Measurements from ENCODE around the gene PTGFRN.

Gene PTGFRN

DNA sequence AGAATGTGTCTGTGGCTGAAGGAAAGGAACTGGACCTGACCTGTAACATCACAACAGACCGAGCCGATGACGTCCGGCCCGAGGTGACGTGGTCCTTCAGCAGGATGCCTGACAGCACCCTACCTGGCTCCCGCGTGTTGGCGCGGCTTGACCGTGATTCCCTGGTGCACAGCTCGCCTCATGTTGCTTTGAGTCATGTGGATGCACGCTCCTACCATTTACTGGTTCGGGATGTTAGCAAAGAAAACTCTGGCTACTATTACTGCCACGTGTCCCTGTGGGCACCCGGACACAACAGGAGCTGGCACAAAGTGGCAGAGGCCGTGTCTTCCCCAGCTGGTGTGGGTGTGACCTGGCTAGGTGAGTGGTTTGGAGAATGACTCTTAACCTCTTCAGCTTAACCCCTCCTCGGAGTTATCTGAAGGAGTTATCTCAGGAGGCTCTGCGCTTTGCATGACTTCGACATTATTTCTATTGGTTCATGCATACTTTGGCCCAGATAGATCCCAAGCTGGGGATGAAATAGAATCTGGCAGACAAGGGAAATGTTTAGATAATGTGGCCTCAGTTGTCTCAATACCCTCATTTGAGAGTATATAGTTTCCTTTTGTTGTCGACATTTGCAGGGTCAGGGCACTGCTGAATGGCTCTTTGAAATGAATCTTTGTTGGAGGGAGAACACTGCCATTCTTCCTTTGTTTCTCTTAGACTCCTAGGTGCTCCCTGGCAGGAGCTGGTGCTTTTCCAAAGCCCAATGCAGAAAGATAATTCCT, 39.7 kb downstream of the PTGFRN start:
- no peak for TF ChIP-seq CTBP1 (IDR thresholded peaks at IDR 0.05; ENCODE audit: borderline replicate concordance)
- TF ChIP-seq SP1 (IDR thresholded peaks at IDR 0.05): no peak
- TF ChIP-seq ZNF384 (IDR thresholded peaks at IDR 0.05): no peak
- TF ChIP-seq LEF1 (IDR thresholded peaks at IDR 0.05; ENCODE audit: borderline replicate concordance): no peak
- TF ChIP-seq BHLHE40 (IDR thresholded peaks at IDR 0.05; ENCODE audit: borderline replicate concordance): no peak
- TF ChIP-seq NFRKB (IDR thresholded peaks at IDR 0.05): no peak
- no peak for DNase-seq (ENCODE audit: extremely low spot score)
- CTCF ChIA-PET: no interaction called here
- POLR2A ChIA-PET: no interaction called here

DNA sequence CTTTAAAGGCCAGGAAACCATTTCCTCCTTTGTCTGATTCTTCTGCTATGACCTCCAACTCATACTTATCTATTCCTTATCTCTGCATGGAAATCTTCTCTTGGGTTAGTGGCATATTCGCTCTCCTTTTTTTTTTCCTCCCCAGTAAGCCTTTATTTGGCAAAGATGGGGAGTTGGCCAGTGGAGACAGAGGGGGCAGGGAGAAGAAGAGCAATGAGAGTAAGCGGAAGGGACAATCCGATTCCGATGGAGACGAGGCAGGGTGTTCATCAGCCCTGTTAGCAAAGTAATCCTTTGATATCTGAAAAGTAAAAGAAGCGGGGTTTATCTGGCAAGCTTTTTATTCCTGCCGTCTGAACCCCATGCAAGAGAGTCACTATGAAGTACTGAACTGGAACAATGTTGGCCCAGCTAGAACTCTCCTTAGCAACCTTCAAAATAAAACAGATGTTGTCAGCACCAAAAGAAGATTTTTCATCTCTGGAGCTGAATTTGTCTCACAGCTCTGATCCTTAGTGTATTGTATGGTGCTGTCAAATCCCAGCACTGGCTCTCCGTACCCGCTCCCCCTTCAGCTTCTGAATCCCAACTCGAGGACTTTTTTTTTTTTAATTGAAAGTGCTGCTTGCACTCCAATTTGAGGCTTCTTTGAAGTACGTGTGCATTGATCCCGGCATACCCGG, 40.9 kb downstream of the PTGFRN start:
- ChIA-PET POLR2A (no interaction called here), CTCF (interaction anchor here (0.5 to 0.7 kb wide), 3 partner anchors 14 to 707 kb away, joined by 3 read pairs; no protein-coding TSS in a partner anchor)
- TF ChIP-seq BHLHE40 (IDR thresholded peaks at IDR 0.05; ENCODE audit: borderline replicate concordance): no peak
- no peak for DNase-seq (ENCODE audit: extremely low spot score)

DNA sequence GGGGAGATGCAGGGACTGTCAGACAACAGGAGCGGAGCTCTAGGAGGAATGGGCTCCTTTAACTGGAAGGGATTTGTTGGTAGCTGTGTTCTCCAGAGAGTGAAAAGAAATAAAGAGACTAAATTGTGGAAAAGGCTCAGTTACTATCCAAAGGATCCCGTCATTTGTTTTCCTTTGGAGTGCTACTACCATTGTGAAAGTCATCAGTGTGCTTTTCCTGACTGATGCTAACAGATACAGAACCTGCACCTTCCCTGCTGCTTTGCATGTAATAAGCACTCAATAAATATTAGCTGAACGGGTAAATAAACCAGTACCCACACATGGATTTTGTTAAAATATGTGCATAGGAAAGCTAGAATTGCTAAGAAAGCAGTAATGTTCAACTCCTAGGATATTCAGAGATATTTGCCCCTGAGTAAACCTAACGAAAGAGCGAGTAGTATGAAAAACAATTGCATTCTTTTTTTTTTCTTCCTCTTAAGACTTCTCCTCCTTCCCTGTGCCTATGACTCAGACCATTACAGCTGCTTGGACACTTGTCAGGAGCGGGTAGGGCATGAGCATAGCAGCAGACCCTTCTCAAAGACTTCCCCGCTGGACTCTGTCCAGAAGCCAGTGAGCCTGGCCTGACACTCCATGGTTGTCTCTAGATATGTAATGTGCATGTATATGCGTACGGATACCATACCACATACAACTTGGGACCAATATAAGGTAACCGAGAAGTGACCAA, 41.7 kb downstream of the PTGFRN start:
- no peak for TF ChIP-seq FOXM1 (IDR thresholded peaks at IDR 0.05; ENCODE audit: borderline replicate concordance)
- TF ChIP-seq LEF1 (IDR thresholded peaks at IDR 0.05; ENCODE audit: borderline replicate concordance): no peak
- TF ChIP-seq PKNOX1 (IDR thresholded peaks at IDR 0.05): no peak
- TF ChIP-seq HDGF (IDR thresholded peaks at IDR 0.05; ENCODE audit: borderline replicate concordance): no peak
- no peak for TF ChIP-seq BHLHE40 (IDR thresholded peaks at IDR 0.05; ENCODE audit: borderline replicate concordance)
- no peak for TF ChIP-seq SP1 (IDR thresholded peaks at IDR 0.05)
- no peak for TF ChIP-seq L3MBTL2 (conservative IDR thresholded peaks at IDR 0.05)
- TF ChIP-seq SUZ12 (IDR thresholded peaks at IDR 0.05): no peak
- TF ChIP-seq TARDBP (IDR thresholded peaks at IDR 0.05): no peak
- no peak for TF ChIP-seq FOXA1 (IDR thresholded peaks at IDR 0.05)
- no peak for TF ChIP-seq ARNT (IDR thresholded peaks at IDR 0.05)
- TF ChIP-seq NFRKB (IDR thresholded peaks at IDR 0.05): no peak
- no peak for TF ChIP-seq FOXK2 (IDR thresholded peaks at IDR 0.05)
- no peak for TF ChIP-seq CTBP1 (IDR thresholded peaks at IDR 0.05; ENCODE audit: borderline replicate concordance)
- no peak for TF ChIP-seq ELF4 (IDR thresholded peaks at IDR 0.05)
- no peak for TF ChIP-seq ZNF384 (IDR thresholded peaks at IDR 0.05)
- ChIA-PET CTCF (interaction anchor here (0.5 to 0.7 kb wide), 3 partner anchors 15 to 708 kb away, joined by 3 read pairs; no protein-coding TSS in a partner anchor), POLR2A (no interaction called here)
- no peak for DNase-seq (ENCODE audit: extremely low spot score)

GRCh38 chr1:116952738-116953275, 43.1 kb downstream of the PTGFRN start:
- POLR2A ChIA-PET: interaction anchor here (1.1 kb wide), 1 partner anchor 107 kb away, joined by 5 read pairs; the partner anchor contains the start of gene TTF2
- CTCF ChIA-PET: interaction anchor here (0.6 to 0.9 kb wide), 2 partner anchors 166 to 215 kb away, joined by 3 read pairs; no protein-coding TSS in a partner anchor

GRCh38 chr1:116954440-116954839, 44.7 kb downstream of the PTGFRN start:
- CTCF ChIA-PET: no interaction called here
- TF ChIP-seq BHLHE40 (IDR thresholded peaks at IDR 0.05; ENCODE audit: borderline replicate concordance): no peak
- no peak for TF ChIP-seq L3MBTL2 (conservative IDR thresholded peaks at IDR 0.05)
- TF ChIP-seq FOXK2 (IDR thresholded peaks at IDR 0.05): no peak
- no peak for TF ChIP-seq TARDBP (IDR thresholded peaks at IDR 0.05)
- no peak for TF ChIP-seq ARNT (IDR thresholded peaks at IDR 0.05)
- no peak for TF ChIP-seq ELF4 (IDR thresholded peaks at IDR 0.05)
- no peak for TF ChIP-seq ZNF384 (IDR thresholded peaks at IDR 0.05)
- no peak for TF ChIP-seq SP1 (IDR thresholded peaks at IDR 0.05)
- TF ChIP-seq NFRKB (IDR thresholded peaks at IDR 0.05): no peak
- TF ChIP-seq LEF1 (IDR thresholded peaks at IDR 0.05; ENCODE audit: borderline replicate concordance): no peak
- TF ChIP-seq FOXA1 (IDR thresholded peaks at IDR 0.05): no peak
- TF ChIP-seq FOXM1 (IDR thresholded peaks at IDR 0.05; ENCODE audit: borderline replicate concordance): no peak
- TF ChIP-seq CTBP1 (IDR thresholded peaks at IDR 0.05; ENCODE audit: borderline replicate concordance): no peak
- no peak for TF ChIP-seq PKNOX1 (IDR thresholded peaks at IDR 0.05)
- TF ChIP-seq HDGF (IDR thresholded peaks at IDR 0.05; ENCODE audit: borderline replicate concordance): no peak
- no peak for TF ChIP-seq SUZ12 (IDR thresholded peaks at IDR 0.05)
- POLR2A ChIA-PET: no interaction called here
- no peak for DNase-seq (ENCODE audit: extremely low spot score)

More at GRCh38 chr1:116952738-116953275, 43.1 kb downstream of the PTGFRN start:
- TF ChIP-seq SUZ12 (IDR thresholded peaks at IDR 0.05) (no peak), HDGF (IDR thresholded peaks at IDR 0.05; ENCODE audit: borderline replicate concordance) (no peak), FOXA1 (IDR thresholded peaks at IDR 0.05) (no peak), FOXM1 (IDR thresholded peaks at IDR 0.05; ENCODE audit: borderline replicate concordance) (no peak), LEF1 (IDR thresholded peaks at IDR 0.05; ENCODE audit: borderline replicate concordance) (no peak), NFRKB (IDR thresholded peaks at IDR 0.05) (no peak), SP1 (IDR thresholded peaks at IDR 0.05) (no peak), FOXK2 (IDR thresholded peaks at IDR 0.05) (no peak)
- no peak for DNase-seq (ENCODE audit: extremely low spot score)

DNA sequence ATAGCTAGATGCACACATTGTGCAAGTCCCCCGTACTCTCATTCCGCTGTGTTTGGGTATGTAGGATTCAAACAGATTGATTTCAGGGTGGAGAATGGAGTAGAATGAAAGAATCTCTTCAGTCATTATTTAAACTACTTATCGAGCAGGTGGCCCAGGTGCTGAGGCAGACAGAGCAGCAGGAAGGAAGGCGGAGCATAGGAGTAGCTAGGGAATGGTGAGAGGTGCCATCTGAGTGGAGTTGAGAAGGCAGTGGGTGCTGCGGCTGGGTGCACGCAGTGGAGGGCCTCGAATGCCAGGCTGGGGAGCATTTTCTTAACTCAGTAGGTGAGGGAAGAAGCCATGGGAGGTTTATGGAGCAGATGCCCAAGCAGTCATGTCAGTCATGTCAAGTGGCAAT, 46.7 kb downstream of the PTGFRN start:
- CTCF ChIA-PET: no interaction called here
- POLR2A ChIA-PET: no interaction called here
- no peak for TF ChIP-seq ARNT (IDR thresholded peaks at IDR 0.05)
- no peak for TF ChIP-seq ELF4 (IDR thresholded peaks at IDR 0.05)
- TF ChIP-seq BHLHE40 (IDR thresholded peaks at IDR 0.05; ENCODE audit: borderline replicate concordance): no peak
- no peak for TF ChIP-seq L3MBTL2 (conservative IDR thresholded peaks at IDR 0.05)
- no peak for TF ChIP-seq HDGF (IDR thresholded peaks at IDR 0.05; ENCODE audit: borderline replicate concordance)
- no peak for TF ChIP-seq TARDBP (IDR thresholded peaks at IDR 0.05)
- no peak for TF ChIP-seq PKNOX1 (IDR thresholded peaks at IDR 0.05)
- no peak for TF ChIP-seq LEF1 (IDR thresholded peaks at IDR 0.05; ENCODE audit: borderline replicate concordance)
- TF ChIP-seq SUZ12 (IDR thresholded peaks at IDR 0.05): no peak
- no peak for TF ChIP-seq FOXA1 (IDR thresholded peaks at IDR 0.05)
- no peak for TF ChIP-seq FOXM1 (IDR thresholded peaks at IDR 0.05; ENCODE audit: borderline replicate concordance)
- TF ChIP-seq ZNF384 (IDR thresholded peaks at IDR 0.05): no peak
- no peak for DNase-seq (ENCODE audit: extremely low spot score)

All from HEK293T (cell line).